CD14-positive monocyte (primary cell): ENCODE data around the gene ASB1. TPM values are rescaled to one million over a fixed set of nuclear protein-coding genes. Genes with fewer than 3 reads are reported as not detected.

Experiments
- DNase-seq, 3 donors: peaks; one replicate each; pipeline ENCODE4 v3.0.0-alpha.2; 2011 to 2022
- H2AFZ ChIP-seq: 2 replicates; pipeline ENCODE4 v1.6.0; 2012; ENCODE audit warnings: mild to moderate bottlenecking, low read depth, low read length, inconsistent platforms; ENCODE audit not compliant: insufficient read depth, poor library complexity, severe bottlenecking
- H3K27ac ChIP-seq, 2 donors: 1 replicate in 1 of 2; 2 replicates in 1 of 2; pipeline ENCODE4 v1.5.1; 2012 to 2013; ENCODE audit warnings: low read length in 2 of 2, control low read depth in 1 of 2, inconsistent platforms in 1 of 2, low read depth in 1 of 2, mild to moderate bottlenecking in 1 of 2
- H3K27me3 ChIP-seq, 2 donors: one replicate each; pipeline versions ENCODE4 v1.6.0 to v1.6.1; 2011 to 2013; ENCODE audit warnings: low read length in 2 of 2; ENCODE audit not compliant: control insufficient read depth in 2 of 2, insufficient read depth in 2 of 2
- H3K36me3 ChIP-seq, 2 donors: replicated peaks in 1 of 2; 1 replicate in 1 of 2; 2 replicates in 1 of 2; pipeline versions ENCODE4 v1.5.1 to v1.6.1; 2012 to 2013; ENCODE audit warnings: low read length in 2 of 2, control low read depth in 1 of 2, inconsistent platforms in 1 of 2, mild to moderate bottlenecking in 1 of 2; ENCODE audit not compliant: insufficient read depth in 2 of 2, control insufficient read depth in 1 of 2
- H3K4me1 ChIP-seq, 2 donors: 1 replicate in 1 of 2; 2 replicates in 1 of 2; pipeline versions ENCODE4 v1.5.1 to v1.6.1; 2012 to 2013; ENCODE audit warnings: low read length in 2 of 2, control low read depth in 1 of 2, inconsistent platforms in 1 of 2, mild to moderate bottlenecking in 1 of 2, moderate library complexity in 1 of 2; ENCODE audit not compliant: insufficient read depth in 2 of 2, control insufficient read depth in 1 of 2
- H3K4me2 ChIP-seq: replicated peaks from 2 replicates; pipeline ENCODE3; 2012; ENCODE audit warnings: low read length, moderate library complexity, mild to moderate bottlenecking; ENCODE audit not compliant: poor library complexity, severe bottlenecking; ENCODE audit errors: extremely low read depth
- H3K4me3 ChIP-seq, 3 experiments: fragments of 200-600 bp in 1 of 3; sonication (generic) in 1 of 3; replicated peaks in 1 of 3; 1 replicate in 2 of 3; 2 replicates in 1 of 3; pipeline ENCODE4 v1.5.1; 2011 to 2013; ENCODE audit warnings: low read length in 3 of 3, mild to moderate bottlenecking in 3 of 3, control low read depth in 2 of 3, low read depth in 2 of 3, inconsistent platforms in 1 of 3, moderate library complexity in 1 of 3
- H3K79me2 ChIP-seq: 2 replicates; pipeline ENCODE4 v1.6.0; 2012; ENCODE audit warnings: mild to moderate bottlenecking, control low read depth, inconsistent platforms, low read length, moderate library complexity; ENCODE audit not compliant: insufficient read depth
- H3K9ac ChIP-seq: 2 replicates; pipeline ENCODE4 v1.6.0; 2017; ENCODE audit warnings: low read length, mild to moderate bottlenecking; ENCODE audit not compliant: insufficient read depth, poor library complexity, severe bottlenecking
- H3K9me3 ChIP-seq, 2 donors: replicated peaks in 1 of 2; 1 replicate in 1 of 2; 2 replicates in 1 of 2; pipeline versions ENCODE4 v1.5.1 to v1.6.1; 2012 to 2013; ENCODE audit warnings: low read length in 2 of 2, control low read depth in 1 of 2; ENCODE audit not compliant: control insufficient read depth in 1 of 2, insufficient read depth in 1 of 2
- H4K20me1 ChIP-seq: 2 replicates; pipeline ENCODE4 v1.6.0; 2012; ENCODE audit warnings: mild to moderate bottlenecking, low read length, control low read depth, moderate library complexity; ENCODE audit not compliant: insufficient read depth
- H3K27ac Mint-ChIP-seq, 7 donors: one replicate each; pipeline ENCODE4 v1.8.0; 2020; ENCODE audit warnings: mild to moderate bottlenecking in 7 of 7, mixed read lengths in 7 of 7, moderate library complexity in 6 of 7, inconsistent platforms in 2 of 7
- H3K27me3 Mint-ChIP-seq, 3 donors: one replicate each; pipeline ENCODE4 v1.8.0; 2021 to 2022; ENCODE audit warnings: low read depth in 3 of 3, mild to moderate bottlenecking in 3 of 3, mixed read lengths in 3 of 3, moderate library complexity in 3 of 3, inconsistent platforms in 1 of 3
- H3K36me3 Mint-ChIP-seq, 2 donors: one replicate each; pipeline ENCODE4 v1.8.0; 2020; ENCODE audit warnings: mixed read lengths in 2 of 2, inconsistent platforms in 1 of 2, mild to moderate bottlenecking in 1 of 2
- H3K4me1 Mint-ChIP-seq: one replicate; pipeline ENCODE4 v1.8.0; 2020; ENCODE audit warnings: mild to moderate bottlenecking, mixed read lengths
- H3K4me3 Mint-ChIP-seq, 2 donors: one replicate each; pipeline ENCODE4 v1.8.0; 2020; ENCODE audit warnings: mild to moderate bottlenecking in 2 of 2, mixed read lengths in 2 of 2, moderate library complexity in 1 of 2
- H3K9me3 Mint-ChIP-seq, 7 donors: one replicate each; pipeline ENCODE4 v1.8.0; 2020 to 2022; ENCODE audit warnings: mixed read lengths in 7 of 7, mild to moderate bottlenecking in 6 of 7, moderate library complexity in 6 of 7, inconsistent platforms in 2 of 7
- CTCF ChIP-seq: fragments of 200-600 bp; IDR thresholded peaks from one replicate; pipeline ENCODE4 v1.8.0; 2022; ENCODE audit warnings: antibody characterized with exemption, mild to moderate bottlenecking
- WGBS: methylation state at CpG from one replicate; pipeline ENCODE4 v1.1.5; 2013; ENCODE audit warnings: missing lambda C conversion rate; ENCODE audit not compliant: insufficient coverage; 5-methylcytosine and 5-hydroxymethylcytosine counted together
- intact Hi-C, 2 donors: fragments of 100-400 bp; cut with micrococcal nuclease; formaldehyde crosslinking; loops; one replicate each; pipeline versions ENCODE4 v1.15.0 to v1.15.1; 2023
- polyA plus RNA-seq, 3 donors: library from polyadenylated mRNA; depleted of rRNA in 1 of 3; unstranded in 2 of 3; stranded (reverse) in 1 of 3; fragments of 300-500 nt in 2 of 3; fragments of >200 nt in 1 of 3; fragmentation: Illumina TruSeq in 2 of 3; gene quantifications; 1 replicate in 2 of 3; 2 replicates in 1 of 3; pipeline ENCODE4 v1.2.3, GENCODE V29; 2012 to 2021

Gene ASB1
- polyA plus RNA-seq, 3 donors: 15.1 to 22.0 (median 16.0) TPM

- no peak for DNase-seq
- intact Hi-C loops: no loop called here
- Histone ChIP-seq H3K27me3 (no peaks in the 10 kb centered on the region), H4K20me1 (no peaks in the 10 kb centered on the region), H3K36me3 (no peaks in the 10 kb centered on the region), H2AFZ (no peak overlapping the region), H3K4me1 (no peaks in the 10 kb centered on the region), H3K9me3 (peaks cover 9 to 13% of the 10 kb centered on the region in 2 donors), H3K9ac (no peak overlapping the region), H3K79me2 (no peaks in the 10 kb centered on the region), H3K4me2 (no peak overlapping the region), H3K27ac (no peak overlapping the region), H3K4me3 (no peak overlapping the region)
- Mint-ChIP-seq H3K27me3 (peaks cover 0 to 4% (median 1%) of the 10 kb centered on the region in 3 donors), H3K4me1 (no peaks in the 10 kb centered on the region), H3K4me3 (no peak overlapping the region), H3K27ac (no peak overlapping the region), H3K9me3 (peaks cover 9 to 24% (median 12%) of the 10 kb centered on the region in 7 donors), H3K36me3 (no peaks in the 10 kb centered on the region)
- no peak for TF ChIP-seq CTCF
- WGBS: 87% methylated on average over 5 of the region's 6 CpGs
Measured at GRCh38 chr2:238483021-238483420, 56.3 kb downstream of the ASB1 start.

GRCh38 chr2:238483656-238484055, 56.9 kb downstream of the ASB1 start:
- Histone ChIP-seq H4K20me1 (no peaks in the 10 kb centered on the region), H3K9me3 (peaks cover 7 to 10% of the 10 kb centered on the region in 2 donors), H3K4me2 (no peak overlapping the region), H3K4me1 (no peaks in the 10 kb centered on the region), H3K36me3 (no peaks in the 10 kb centered on the region), H3K79me2 (no peaks in the 10 kb centered on the region), H3K27me3 (no peaks in the 10 kb centered on the region), H2AFZ (no peak overlapping the region), H3K27ac (no peak overlapping the region), H3K9ac (no peak overlapping the region), H3K4me3 (no peak overlapping the region)
- intact Hi-C loops: no loop called here
- peaks cover 6 to 19% (median 8%) of the 10 kb centered on the region in 7 donors for H3K9me3 Mint-ChIP-seq
- no peak for TF ChIP-seq CTCF
- 100% methylated on average over 1 of the region's 8 CpGs for WGBS
- H3K36me3 Mint-ChIP-seq: no peaks in the 10 kb centered on the region
- H3K27ac Mint-ChIP-seq: no peak overlapping the region
- no peaks in the 10 kb centered on the region for H3K4me1 Mint-ChIP-seq
- peaks cover 0 to 4% (median 1%) of the 10 kb centered on the region in 3 donors for H3K27me3 Mint-ChIP-seq
- no peak overlapping the region for H3K4me3 Mint-ChIP-seq
- DNase-seq: no peak
